SK-N-MC (cell line): ENCODE measurements around the gene DIO2.

Source experiments
- DNase-seq: peaks from one replicate; pipeline ENCODE4 v3.0.0-alpha.2; 2011; ENCODE audit warnings: low read depth, low spot score
- H3K27ac ChIP-seq: fragments of 200-600 bp; sonication (generic); 2 replicates; pipeline ENCODE4 v1.5.1; 2016; ENCODE audit warnings: mixed run types
- H3K36me3 ChIP-seq: fragments of 200-600 bp; sonication (generic); 2 replicates; pipeline ENCODE4 v1.6.1; 2017; ENCODE audit warnings: antibody characterized with exemption, low read length, mixed read lengths; ENCODE audit not compliant: insufficient read depth
- H3K4me3 ChIP-seq: fragments of 200-600 bp; sonication (generic); 2 replicates; pipeline ENCODE4 v1.5.1; 2016
- H3K9ac ChIP-seq: fragments of 200-600 bp; sonication (generic); 2 replicates; pipeline ENCODE4 v1.8.0; 2017; ENCODE audit warnings: mixed run types, mixed read lengths; ENCODE audit not compliant: insufficient read length
- H3K9me3 ChIP-seq: fragments of 200-600 bp; sonication (generic); 2 replicates; pipeline ENCODE4 v1.6.1; 2017; ENCODE audit warnings: low read depth, mild to moderate bottlenecking, antibody characterized with exemption, low read length, moderate library complexity, mixed read lengths
- EZH2 ChIP-seq: fragments of 200-600 bp; sonication (generic); IDR thresholded peaks from one replicate; pipeline ENCODE4 v1.6.1; 2017; ENCODE audit warnings: antibody characterized with exemption
- FOXP2 ChIP-seq: optimal IDR thresholded peaks from 2 replicates; pipeline ENCODE3; 2011; ENCODE audit warnings: mild to moderate bottlenecking, moderate library complexity; ENCODE audit not compliant: insufficient read depth; ENCODE audit errors: extremely low read length, control extremely low read depth
- POLR2AphosphoS5 ChIP-seq: IDR thresholded peaks from 2 replicates; pipeline ENCODE4 v1.6.1; 2012; ENCODE audit warnings: mild to moderate bottlenecking, low read depth, low read length, borderline replicate concordance

DIO2 gene

GRCh38 chr14:80188571-80188970 lies 22.7 kb downstream of the DIO2 start:
- Histone ChIP-seq H3K4me3 (no peak overlapping the region), H3K9ac (no peak overlapping the region), H3K36me3 (no peaks in the 10 kb centered on the region), H3K9me3 (no peaks in the 10 kb centered on the region), H3K27ac (no peak overlapping the region)
- no peak for DNase-seq
- TF ChIP-seq POLR2AphosphoS5 (no peak), FOXP2 (no peak), EZH2 (no peak)

GRCh38 chr14:80186301-80186800 lies 25.0 kb downstream of the DIO2 start:
- TF ChIP-seq FOXP2, result no peak
- no peak for TF ChIP-seq POLR2AphosphoS5
- TF ChIP-seq EZH2, result no peak
- H3K36me3 ChIP-seq, result no peaks in the 10 kb centered on the region
- no peak overlapping the region for H3K27ac ChIP-seq
- no peak for DNase-seq
- no peak overlapping the region for H3K9ac ChIP-seq
- no peaks in the 10 kb centered on the region for H3K9me3 ChIP-seq
- no peak overlapping the region for H3K4me3 ChIP-seq

- DNase-seq, result no peak
These were observed 34.4 kb downstream of the DIO2 start for GRCh38 chr14:80176893-80177292.

GRCh38 chr14:80172375-80173051 lies 38.8 kb downstream of the DIO2 start:
- Histone ChIP-seq H3K36me3 (no peaks in the 10 kb centered on the region), H3K9me3 (no peaks in the 10 kb centered on the region), H3K9ac (no peak overlapping the region), H3K4me3 (no peak overlapping the region), H3K27ac (no peak overlapping the region)
- no peak for DNase-seq
- TF ChIP-seq FOXP2 (no peak), EZH2 (no peak), POLR2AphosphoS5 (no peak)

More at GRCh38 chr14:80176893-80177292, 34.4 kb downstream of the DIO2 start:
- H3K27ac ChIP-seq, result no peak overlapping the region
- H3K4me3 ChIP-seq, result no peak overlapping the region
- no peak overlapping the region for H3K9ac ChIP-seq
- TF ChIP-seq EZH2, result no peak
- no peak for TF ChIP-seq FOXP2
- TF ChIP-seq POLR2AphosphoS5, result no peak
- no peaks in the 10 kb centered on the region for H3K36me3 ChIP-seq
- H3K9me3 ChIP-seq, result no peaks in the 10 kb centered on the region

GRCh38 chr14:80167793-80168448 lies 43.4 kb downstream of the DIO2 start:
- TF ChIP-seq POLR2AphosphoS5 (no peak), EZH2 (no peak), FOXP2 (no peak)

GRCh38 chr14:80164991-80165721 lies 46.1 kb downstream of the DIO2 start:
- Histone ChIP-seq H3K9ac (no peak overlapping the region), H3K27ac (no peak overlapping the region), H3K9me3 (no peaks in the 10 kb centered on the region), H3K36me3 (no peaks in the 10 kb centered on the region), H3K4me3 (no peak overlapping the region)
- TF ChIP-seq FOXP2 (no peak), EZH2 (no peak), POLR2AphosphoS5 (no peak)
- DNase-seq, result no peak

More at GRCh38 chr14:80167793-80168448, 43.4 kb downstream of the DIO2 start:
- no peak overlapping the region for H3K4me3 ChIP-seq
- no peaks in the 10 kb centered on the region for H3K36me3 ChIP-seq
- H3K27ac ChIP-seq, result no peak overlapping the region
- no peak overlapping the region for H3K9ac ChIP-seq
- DNase-seq, result no peak
- no peaks in the 10 kb centered on the region for H3K9me3 ChIP-seq

GRCh38 chr14:80152763-80153162 lies 58.5 kb downstream of the DIO2 start:
- Histone ChIP-seq H3K9me3 (no peaks in the 10 kb centered on the region), H3K27ac (no peak overlapping the region), H3K4me3 (no peak overlapping the region), H3K36me3 (no peaks in the 10 kb centered on the region), H3K9ac (no peak overlapping the region)
- TF ChIP-seq FOXP2, result no peak
- no peak for TF ChIP-seq POLR2AphosphoS5
- TF ChIP-seq EZH2, result no peak
- DNase-seq, result no peak

- TF ChIP-seq EZH2 (no peak), FOXP2 (no peak), POLR2AphosphoS5 (no peak)
- no peaks in the 10 kb centered on the region for H3K9me3 ChIP-seq
- DNase-seq, result peak; percentile 87
- no peak overlapping the region for H3K9ac ChIP-seq
- peak overlapping the region; percentile 73 for H3K27ac ChIP-seq
- H3K4me3 ChIP-seq, result no peak overlapping the region; the same call in 1 of the 2 replicates
- H3K36me3 ChIP-seq, result no peaks in the 10 kb centered on the region
These were observed 59.1 kb downstream of the DIO2 start for GRCh38 chr14:80152166-80152565.
